HL-60 (cell line): ENCODE measurements around the gene PRPF40B.

Source experiments
- GABPA ChIP-seq: IDR thresholded peaks from 2 replicates; pipeline ENCODE4 v1.6.1; 2012; ENCODE audit warnings: low read depth
- POLR2AphosphoS5 ChIP-seq: IDR thresholded peaks from 2 replicates; pipeline ENCODE4 v1.6.1; 2012; ENCODE audit warnings: low read depth
- TF ChIP-seq, protein P1 (sequence below): IDR thresholded peaks from one replicate; pipeline ENCODE4 v1.5.1; 2011; ENCODE audit warnings: low read length, control low read depth, inconsistent platforms; ENCODE audit not compliant: insufficient read depth

DNA sequence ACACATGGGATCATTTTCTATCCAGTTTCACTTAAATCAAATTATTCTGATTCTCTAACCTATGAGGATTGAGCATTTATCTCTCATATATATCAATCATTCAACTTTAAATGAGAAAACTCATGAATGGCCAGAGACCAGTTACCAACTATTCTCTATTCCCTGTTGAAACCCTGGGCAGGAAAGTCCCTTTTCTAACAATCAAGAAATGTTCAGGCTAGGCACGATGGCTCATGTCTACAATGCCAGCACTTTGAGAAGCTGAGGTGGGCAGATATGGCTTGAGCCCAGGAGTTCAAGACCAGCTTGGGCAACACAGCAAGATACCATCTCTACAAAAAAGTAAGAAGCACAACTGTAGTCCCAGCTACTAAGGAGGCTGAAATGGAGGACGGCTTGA is 65.9 kb downstream of the PRPF40B start:
- TF ChIP-seq POLR2AphosphoS5 (no peak), GABPA (no peak)
- TF ChIP-seq, protein P1, sequence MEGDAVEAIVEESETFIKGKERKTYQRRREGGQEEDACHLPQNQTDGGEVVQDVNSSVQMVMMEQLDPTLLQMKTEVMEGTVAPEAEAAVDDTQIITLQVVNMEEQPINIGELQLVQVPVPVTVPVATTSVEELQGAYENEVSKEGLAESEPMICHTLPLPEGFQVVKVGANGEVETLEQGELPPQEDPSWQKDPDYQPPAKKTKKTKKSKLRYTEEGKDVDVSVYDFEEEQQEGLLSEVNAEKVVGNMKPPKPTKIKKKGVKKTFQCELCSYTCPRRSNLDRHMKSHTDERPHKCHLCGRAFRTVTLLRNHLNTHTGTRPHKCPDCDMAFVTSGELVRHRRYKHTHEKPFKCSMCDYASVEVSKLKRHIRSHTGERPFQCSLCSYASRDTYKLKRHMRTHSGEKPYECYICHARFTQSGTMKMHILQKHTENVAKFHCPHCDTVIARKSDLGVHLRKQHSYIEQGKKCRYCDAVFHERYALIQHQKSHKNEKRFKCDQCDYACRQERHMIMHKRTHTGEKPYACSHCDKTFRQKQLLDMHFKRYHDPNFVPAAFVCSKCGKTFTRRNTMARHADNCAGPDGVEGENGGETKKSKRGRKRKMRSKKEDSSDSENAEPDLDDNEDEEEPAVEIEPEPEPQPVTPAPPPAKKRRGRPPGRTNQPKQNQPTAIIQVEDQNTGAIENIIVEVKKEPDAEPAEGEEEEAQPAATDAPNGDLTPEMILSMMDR: no peak
